ENCODE measurements around the gene KSR2. TPM values are rescaled to one million over a fixed set of nuclear protein-coding genes. Genes with fewer than 3 reads are reported as not detected.
A peak's percentile ranks its signal among the peaks of the same experiment; 100 is the strongest.

Gene KSR2
- total RNA-seq, 1 donor from 2014 or later: 0.30 TPM

DNA sequence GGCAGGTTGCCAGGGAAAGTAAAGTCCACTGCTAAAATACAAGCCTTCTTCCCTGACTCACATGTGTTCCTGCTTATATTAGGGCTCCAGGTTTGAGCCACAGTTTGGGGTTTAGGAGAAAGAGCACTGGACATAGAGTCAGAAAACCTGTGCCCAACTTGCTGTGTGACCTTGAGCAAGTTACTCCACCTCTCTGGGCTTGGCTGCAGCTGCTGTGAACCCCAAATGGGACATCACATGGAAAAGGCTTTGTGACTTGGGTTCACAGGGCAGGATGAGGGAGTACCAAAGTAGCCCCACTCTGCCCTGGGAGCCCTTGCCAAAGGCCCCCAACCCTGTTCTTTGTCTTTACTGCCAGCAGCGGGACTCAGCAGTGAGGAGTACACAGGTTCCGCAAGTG, 528.4 kb downstream of the KSR2 start:
- no peak overlapping the region for H3K4me3 Mint-ChIP-seq
- peaks cover 19% of the 10 kb centered on the region for H3K27me3 Mint-ChIP-seq (ENCODE audit: insufficient read depth, low read depth)
- H3K27ac Mint-ChIP-seq: no peak overlapping the region
- H3K4me1 Mint-ChIP-seq: no peaks in the 10 kb centered on the region
- Histone ChIP-seq H3K27ac (no peak overlapping the region), H3K79me2 (ENCODE audit: low read depth) (no peaks in the 10 kb centered on the region), H3F3A (ENCODE audit: low read depth) (no peaks in the 10 kb centered on the region), H3K36me3 (no peaks in the 10 kb centered on the region), H3K4me1 (peaks cover 4% of the 10 kb centered on the region), H3K27me3 (no peaks in the 10 kb centered on the region), H3K4me2 (no peak overlapping the region), H4K20me1 (ENCODE audit: low read depth) (no peaks in the 10 kb centered on the region), H2AFZ (replicated peaks) (no peak overlapping the region), H3K9ac (no peak overlapping the region), H3K9me3 (ENCODE audit: low read depth) (no peaks in the 10 kb centered on the region), H3K4me3 (no peak overlapping the region)
- no peaks in the 10 kb centered on the region for H3K9me3 Mint-ChIP-seq
- H3K36me3 Mint-ChIP-seq: no peaks in the 10 kb centered on the region
- no peak for DNase-seq (ENCODE audit: low spot score)
- TF ChIP-seq EZH2 (IDR thresholded peaks at IDR 0.05) (no peak), EZH2phosphoT487 (IDR thresholded peaks at IDR 0.05) (no peak)
- TF ChIP-seq, protein P1, sequence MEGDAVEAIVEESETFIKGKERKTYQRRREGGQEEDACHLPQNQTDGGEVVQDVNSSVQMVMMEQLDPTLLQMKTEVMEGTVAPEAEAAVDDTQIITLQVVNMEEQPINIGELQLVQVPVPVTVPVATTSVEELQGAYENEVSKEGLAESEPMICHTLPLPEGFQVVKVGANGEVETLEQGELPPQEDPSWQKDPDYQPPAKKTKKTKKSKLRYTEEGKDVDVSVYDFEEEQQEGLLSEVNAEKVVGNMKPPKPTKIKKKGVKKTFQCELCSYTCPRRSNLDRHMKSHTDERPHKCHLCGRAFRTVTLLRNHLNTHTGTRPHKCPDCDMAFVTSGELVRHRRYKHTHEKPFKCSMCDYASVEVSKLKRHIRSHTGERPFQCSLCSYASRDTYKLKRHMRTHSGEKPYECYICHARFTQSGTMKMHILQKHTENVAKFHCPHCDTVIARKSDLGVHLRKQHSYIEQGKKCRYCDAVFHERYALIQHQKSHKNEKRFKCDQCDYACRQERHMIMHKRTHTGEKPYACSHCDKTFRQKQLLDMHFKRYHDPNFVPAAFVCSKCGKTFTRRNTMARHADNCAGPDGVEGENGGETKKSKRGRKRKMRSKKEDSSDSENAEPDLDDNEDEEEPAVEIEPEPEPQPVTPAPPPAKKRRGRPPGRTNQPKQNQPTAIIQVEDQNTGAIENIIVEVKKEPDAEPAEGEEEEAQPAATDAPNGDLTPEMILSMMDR (IDR thresholded peaks at IDR 0.05): no peak

- no peaks in the 10 kb centered on the region for H3K36me3 Mint-ChIP-seq
- no peak overlapping the region for H3K4me3 ChIP-seq
- H3K4me3 Mint-ChIP-seq: no peak overlapping the region
- no peaks in the 10 kb centered on the region for H3F3A ChIP-seq (ENCODE audit: low read depth)
- H3K4me1 Mint-ChIP-seq: no peaks in the 10 kb centered on the region
- no peak overlapping the region for H3K4me2 ChIP-seq
- H3K27ac Mint-ChIP-seq: no peak overlapping the region
- H3K36me3 ChIP-seq: no peaks in the 10 kb centered on the region
- no peak overlapping the region for H3K27ac ChIP-seq
- peaks cover 4% of the 10 kb centered on the region for H3K4me1 ChIP-seq
- H4K20me1 ChIP-seq (ENCODE audit: low read depth): no peaks in the 10 kb centered on the region
- peak overlapping the region; percentile 64 for H2AFZ ChIP-seq (replicated peaks)
- H3K79me2 ChIP-seq (ENCODE audit: low read depth): no peaks in the 10 kb centered on the region
- peaks cover 19% of the 10 kb centered on the region for H3K27me3 Mint-ChIP-seq (ENCODE audit: insufficient read depth, low read depth)
- no peak overlapping the region for H3K9ac ChIP-seq
- no peaks in the 10 kb centered on the region for H3K27me3 ChIP-seq
- DNase-seq (ENCODE audit: low spot score): peak; percentile 45
- no peaks in the 10 kb centered on the region for H3K9me3 Mint-ChIP-seq
- H3K9me3 ChIP-seq (ENCODE audit: low read depth): no peaks in the 10 kb centered on the region
- TF ChIP-seq, protein P1 (IDR thresholded peaks at IDR 0.05): no peak
- TF ChIP-seq EZH2phosphoT487 (IDR thresholded peaks at IDR 0.05) (no peak), EZH2 (IDR thresholded peaks at IDR 0.05) (no peak)
These were observed 529.2 kb downstream of the KSR2 start for GRCh38 chr12:117439531-117440001.

- TF ChIP-seq EZH2phosphoT487 (IDR thresholded peaks at IDR 0.05): no peak
- no peak for TF ChIP-seq EZH2 (IDR thresholded peaks at IDR 0.05)
- Mint-ChIP-seq H3K4me3 (no peak overlapping the region), H3K36me3 (no peaks in the 10 kb centered on the region), H3K4me1 (no peaks in the 10 kb centered on the region), H3K27me3 (ENCODE audit: insufficient read depth, low read depth) (peaks cover 15% of the 10 kb centered on the region), H3K27ac (no peak overlapping the region), H3K9me3 (no peaks in the 10 kb centered on the region)
- no peak for DNase-seq (ENCODE audit: low spot score)
- Histone ChIP-seq H3K9me3 (ENCODE audit: low read depth) (no peaks in the 10 kb centered on the region), H3K79me2 (ENCODE audit: low read depth) (no peaks in the 10 kb centered on the region), H2AFZ (replicated peaks) (no peak overlapping the region), H3F3A (ENCODE audit: low read depth) (no peaks in the 10 kb centered on the region), H3K4me2 (no peak overlapping the region), H3K4me1 (peaks cover 4% of the 10 kb centered on the region), H3K9ac (no peak overlapping the region), H4K20me1 (ENCODE audit: low read depth) (no peaks in the 10 kb centered on the region), H3K27ac (no peak overlapping the region), H3K4me3 (no peak overlapping the region), H3K36me3 (no peaks in the 10 kb centered on the region), H3K27me3 (no peaks in the 10 kb centered on the region)
These were observed 530.0 kb downstream of the KSR2 start for GRCh38 chr12:117438809-117439208.

DNA sequence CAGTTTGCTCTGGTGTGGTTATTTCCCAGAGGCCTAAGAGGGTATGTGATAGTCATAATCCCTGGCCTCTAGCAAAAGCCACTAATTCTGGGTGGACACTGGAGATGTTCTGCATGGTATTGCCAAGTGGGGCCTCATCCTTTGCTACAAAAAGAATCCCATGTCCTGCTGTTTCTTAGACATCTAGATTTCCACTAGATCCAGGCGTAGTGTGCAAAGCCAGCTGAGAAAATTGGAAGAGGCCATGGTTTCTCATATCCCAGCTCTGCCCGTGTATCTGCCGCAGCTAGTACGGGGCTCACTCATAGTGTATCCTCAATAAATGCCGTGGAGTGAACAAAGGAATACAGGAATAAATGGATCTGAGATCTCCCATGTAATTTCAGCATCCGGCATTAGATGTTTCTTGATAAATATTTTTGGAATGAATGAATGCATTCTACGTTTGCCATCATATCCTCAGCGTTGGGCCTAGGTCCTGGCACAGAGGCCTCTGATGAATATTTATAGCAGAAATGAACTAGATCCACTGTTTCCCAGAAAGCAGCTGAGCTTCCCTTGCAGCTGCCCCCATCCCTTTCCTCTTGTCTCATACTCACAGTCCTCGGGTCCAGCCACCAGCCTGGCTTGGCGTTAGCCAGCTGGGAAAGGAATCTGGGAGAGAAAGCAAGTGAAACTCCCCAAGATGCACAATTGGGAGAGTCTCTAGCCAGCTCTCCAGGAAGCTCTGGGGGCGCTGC, 531.1 kb downstream of the KSR2 start:
- Mint-ChIP-seq H3K9me3 (no peaks in the 10 kb centered on the region), H3K27me3 (ENCODE audit: insufficient read depth, low read depth) (peaks cover 9% of the 10 kb centered on the region), H3K4me1 (no peaks in the 10 kb centered on the region), H3K4me3 (no peak overlapping the region), H3K36me3 (no peaks in the 10 kb centered on the region), H3K27ac (no peak overlapping the region)
- H3K9ac ChIP-seq: no peak overlapping the region
- no peak overlapping the region for H3K4me3 ChIP-seq
- H3K9me3 ChIP-seq (ENCODE audit: low read depth): no peaks in the 10 kb centered on the region
- H3K27me3 ChIP-seq: no peaks in the 10 kb centered on the region
- no peaks in the 10 kb centered on the region for H3F3A ChIP-seq (ENCODE audit: low read depth)
- DNase-seq (ENCODE audit: low spot score): no peak
- no peaks in the 10 kb centered on the region for H3K36me3 ChIP-seq
- H3K4me1 ChIP-seq: peaks cover 4% of the 10 kb centered on the region
- H4K20me1 ChIP-seq (ENCODE audit: low read depth): no peaks in the 10 kb centered on the region
- H3K27ac ChIP-seq: no peak overlapping the region
- no peak for TF ChIP-seq EZH2phosphoT487 (IDR thresholded peaks at IDR 0.05)
- no peak for TF ChIP-seq EZH2 (IDR thresholded peaks at IDR 0.05)
- TF ChIP-seq, protein P1 (IDR thresholded peaks at IDR 0.05): no peak
- H3K4me2 ChIP-seq: no peak overlapping the region
- no peaks in the 10 kb centered on the region for H3K79me2 ChIP-seq (ENCODE audit: low read depth)
- H2AFZ ChIP-seq (replicated peaks): peak overlapping the region; percentile 5
